ENCODE measurements around the gene ANKRD29.

ANKRD29 gene

DNA sequence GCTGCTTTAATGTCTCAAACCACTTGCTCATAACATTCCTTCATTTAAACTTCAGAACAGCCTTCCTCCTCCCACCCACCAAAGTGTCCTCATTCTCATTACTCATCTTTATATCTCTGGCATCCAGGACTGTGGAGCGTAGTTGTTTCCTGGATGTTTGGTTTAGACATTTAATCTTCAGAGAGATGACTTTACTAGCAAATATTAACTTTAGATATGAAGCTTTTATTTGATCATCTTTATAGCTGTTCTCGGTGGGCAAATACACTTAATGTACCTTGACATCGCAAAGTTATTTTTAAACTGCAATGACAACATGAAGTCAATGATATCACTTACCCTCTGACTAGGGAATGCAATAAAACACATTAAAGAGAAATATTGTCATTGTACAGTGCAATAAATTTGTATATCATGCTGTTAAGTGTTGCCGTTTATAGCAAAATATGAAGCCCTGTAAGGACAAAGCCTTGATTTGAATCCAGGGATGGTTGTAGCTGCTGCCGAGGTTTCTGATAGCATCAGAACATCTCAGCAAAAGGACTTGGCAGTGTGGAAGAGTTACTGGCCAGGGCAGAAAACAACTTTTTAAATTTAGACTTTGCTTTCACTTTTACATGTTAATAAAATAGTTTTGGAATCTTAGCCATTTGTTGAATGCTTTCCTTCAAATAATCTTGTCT, 21.9 kb upstream of the ANKRD29 start:
- TF ChIP-seq CTCF (IDR thresholded peaks at IDR 0.05; ENCODE audit: insufficient read depth, low read depth, low read length, missing control alignments): no peak
- no peak for DNase-seq (ENCODE audit: low read depth)
- no peak overlapping the region for H3K4me3 ChIP-seq (ENCODE audit: low read length)

DNA sequence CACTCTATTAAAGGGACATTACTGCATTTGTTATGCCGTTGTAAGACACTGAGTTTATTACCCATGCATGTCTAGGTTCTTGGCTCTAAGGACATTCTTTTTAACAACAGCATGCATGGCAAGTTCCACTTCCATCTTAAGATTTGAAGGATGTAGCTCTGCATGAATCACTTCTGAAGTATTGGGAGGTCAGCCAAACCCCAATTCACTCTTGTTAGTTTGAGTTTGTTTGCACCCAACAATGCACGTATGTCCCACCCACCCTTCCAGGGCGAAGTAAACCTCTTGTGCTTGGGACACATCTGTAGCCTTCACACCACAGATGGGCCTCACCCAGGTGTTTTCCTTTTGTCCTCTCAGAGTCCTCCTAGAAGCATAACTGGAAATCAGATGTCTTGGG, 21.0 kb upstream of the ANKRD29 start:
- TF ChIP-seq CTCF (IDR thresholded peaks at IDR 0.05; ENCODE audit: insufficient read depth, low read depth, low read length, missing control alignments): no peak
- H3K4me3 ChIP-seq (ENCODE audit: low read length): no peak overlapping the region
- no peak for DNase-seq (ENCODE audit: low read depth)

GRCh38 chr18:23683155-23683554, 20.4 kb upstream of the ANKRD29 start:
- no peak for TF ChIP-seq CTCF (IDR thresholded peaks at IDR 0.05; ENCODE audit: insufficient read depth, low read depth, low read length, missing control alignments)
- H3K4me3 ChIP-seq (ENCODE audit: low read length): no peak overlapping the region
- no peak for DNase-seq (ENCODE audit: low read depth)

DNA sequence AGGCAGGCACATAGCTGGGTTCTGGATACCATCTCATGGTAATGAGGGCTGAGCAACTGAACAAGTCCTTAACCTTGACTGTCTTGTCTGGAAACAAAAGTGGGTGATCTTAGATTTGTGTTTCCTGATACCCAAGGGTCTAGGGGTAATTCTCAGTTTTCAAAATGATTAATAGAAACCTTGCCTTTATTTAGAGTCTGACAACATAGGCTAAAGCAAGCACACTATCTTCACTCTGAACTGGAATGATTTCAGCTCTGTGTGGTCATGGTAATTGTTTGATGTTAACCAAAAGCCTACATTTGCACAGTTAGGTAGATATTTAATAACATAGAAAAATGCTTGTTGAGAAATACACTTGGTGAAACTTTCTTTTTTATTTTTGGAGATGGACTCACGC, 19.8 kb upstream of the ANKRD29 start:
- H3K4me3 ChIP-seq (ENCODE audit: low read length): no peak overlapping the region

GRCh38 chr18:23682045-23682444, 19.3 kb upstream of the ANKRD29 start:
- TF ChIP-seq CTCF (IDR thresholded peaks at IDR 0.05; ENCODE audit: insufficient read depth, low read depth, low read length, missing control alignments): no peak
- no peak overlapping the region for H3K4me3 ChIP-seq (ENCODE audit: low read length)
- DNase-seq (ENCODE audit: low read depth): no peak

More for the DNA sequence above, 19.8 kb upstream of the ANKRD29 start:
- no peak for DNase-seq (ENCODE audit: low read depth)
- no peak for TF ChIP-seq CTCF (IDR thresholded peaks at IDR 0.05; ENCODE audit: insufficient read depth, low read depth, low read length, missing control alignments)

GRCh38 chr18:23675896-23676295, 13.2 kb upstream of the ANKRD29 start:
- TF ChIP-seq CTCF (IDR thresholded peaks at IDR 0.05; ENCODE audit: insufficient read depth, low read depth, low read length, missing control alignments): no peak
- no peak overlapping the region for H3K4me3 ChIP-seq (ENCODE audit: low read length)
- no peak for DNase-seq (ENCODE audit: low read depth)

- H3K4me3 ChIP-seq (ENCODE audit: low read length): no peak overlapping the region
- TF ChIP-seq CTCF (IDR thresholded peaks at IDR 0.05; ENCODE audit: insufficient read depth, low read depth, low read length, missing control alignments): no peak
- no peak for DNase-seq (ENCODE audit: low read depth)
Observed at GRCh38 chr18:23675236-23675635, 12.5 kb upstream of the ANKRD29 start.

All from epithelial cell of esophagus (primary cell).